ENCODE data around the gene MYO5C. TPM values are rescaled to one million over a fixed set of nuclear protein-coding genes. Genes with fewer than 3 reads are reported as not detected.
A peak's percentile ranks its signal among the peaks of the same experiment; 100 is the strongest.

Gene MYO5C
- total RNA-seq, 1 donor from 2014 or later = 4.5 TPM

DNA sequence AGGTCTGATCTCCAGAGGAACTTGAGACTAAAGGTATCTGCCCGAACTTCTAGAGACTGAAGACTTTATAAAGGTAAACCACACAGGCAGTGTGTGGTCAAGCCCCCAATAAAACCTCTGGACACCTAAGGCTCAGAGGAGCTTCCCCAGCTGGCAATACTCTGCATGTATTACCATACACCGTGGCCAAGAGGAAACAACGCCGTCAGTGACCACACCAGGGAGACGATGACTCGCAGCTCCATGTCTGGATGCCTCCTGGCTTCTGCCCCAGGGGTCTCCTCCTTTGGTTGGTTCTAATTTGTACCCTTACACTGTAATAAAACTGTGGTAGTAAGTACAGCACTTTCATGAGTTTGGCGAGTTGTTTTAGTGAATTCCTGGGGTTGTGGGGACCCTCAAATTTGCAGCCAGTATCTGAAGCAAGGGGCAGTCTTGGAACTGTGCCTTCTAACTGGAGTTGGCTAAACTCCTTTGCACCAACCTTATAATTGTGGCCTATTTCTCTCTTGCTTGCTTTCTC is 150.9 kb downstream of the MYO5C start:
- H3K36me3 Mint-ChIP-seq (ENCODE audit: low read depth, unreplicated experiment) = peaks cover 23% of the 10 kb centered on the region
- H3K9me3 Mint-ChIP-seq (ENCODE audit: unreplicated experiment) = peaks cover 9% of the 10 kb centered on the region
- H3K4me1 Mint-ChIP-seq (ENCODE audit: low read depth, unreplicated experiment) = peaks cover 31% of the 10 kb centered on the region
- Histone ChIP-seq H3K9me3 (ENCODE audit: insufficient read depth, low read depth, low read length) (no peaks in the 10 kb centered on the region), H3K4me1 (ENCODE audit: insufficient read depth, low read length) (peaks cover 15% of the 10 kb centered on the region), H3K79me2 (ENCODE audit: insufficient read depth, low read length) (no peaks in the 10 kb centered on the region), H4K20me1 (ENCODE audit: insufficient read depth, low read length) (no peaks in the 10 kb centered on the region), H3K9ac (ENCODE audit: low read length) (peak overlapping the region; percentile 16), H3K4me2 (ENCODE audit: low read length) (peak overlapping the region; percentile 40), H3K27me3 (ENCODE audit: insufficient read depth, low read length) (no peaks in the 10 kb centered on the region), H3K4me3 (ENCODE audit: insufficient read depth, low read depth, low read length) (peak overlapping the region; percentile 24), H2AFZ (ENCODE audit: low read depth, low read length) (no peak overlapping the region), H3K36me3 (ENCODE audit: insufficient read depth, low read length) (no peaks in the 10 kb centered on the region), H3K27ac (ENCODE audit: low read depth, low read length) (peak overlapping the region; percentile 59)
- peak overlapping the region; percentile 98 for H3K27ac Mint-ChIP-seq (ENCODE audit: unreplicated experiment)
- DNase-seq (ENCODE audit: low read depth) (peak; percentile 73), FAIRE-seq (no peak)
- no peak for TF ChIP-seq EZH2 (IDR thresholded peaks at IDR 0.05; ENCODE audit: insufficient read depth, low read length)
- TF ChIP-seq, protein P1, sequence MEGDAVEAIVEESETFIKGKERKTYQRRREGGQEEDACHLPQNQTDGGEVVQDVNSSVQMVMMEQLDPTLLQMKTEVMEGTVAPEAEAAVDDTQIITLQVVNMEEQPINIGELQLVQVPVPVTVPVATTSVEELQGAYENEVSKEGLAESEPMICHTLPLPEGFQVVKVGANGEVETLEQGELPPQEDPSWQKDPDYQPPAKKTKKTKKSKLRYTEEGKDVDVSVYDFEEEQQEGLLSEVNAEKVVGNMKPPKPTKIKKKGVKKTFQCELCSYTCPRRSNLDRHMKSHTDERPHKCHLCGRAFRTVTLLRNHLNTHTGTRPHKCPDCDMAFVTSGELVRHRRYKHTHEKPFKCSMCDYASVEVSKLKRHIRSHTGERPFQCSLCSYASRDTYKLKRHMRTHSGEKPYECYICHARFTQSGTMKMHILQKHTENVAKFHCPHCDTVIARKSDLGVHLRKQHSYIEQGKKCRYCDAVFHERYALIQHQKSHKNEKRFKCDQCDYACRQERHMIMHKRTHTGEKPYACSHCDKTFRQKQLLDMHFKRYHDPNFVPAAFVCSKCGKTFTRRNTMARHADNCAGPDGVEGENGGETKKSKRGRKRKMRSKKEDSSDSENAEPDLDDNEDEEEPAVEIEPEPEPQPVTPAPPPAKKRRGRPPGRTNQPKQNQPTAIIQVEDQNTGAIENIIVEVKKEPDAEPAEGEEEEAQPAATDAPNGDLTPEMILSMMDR (IDR thresholded peaks at IDR 0.05; ENCODE audit: insufficient read depth, low read depth, low read length) = no peak
- peak overlapping the region; percentile 67 for H3K4me3 Mint-ChIP-seq (ENCODE audit: unreplicated experiment)
- H3K27me3 Mint-ChIP-seq (ENCODE audit: low read depth, unreplicated experiment) = no peaks in the 10 kb centered on the region

DNA sequence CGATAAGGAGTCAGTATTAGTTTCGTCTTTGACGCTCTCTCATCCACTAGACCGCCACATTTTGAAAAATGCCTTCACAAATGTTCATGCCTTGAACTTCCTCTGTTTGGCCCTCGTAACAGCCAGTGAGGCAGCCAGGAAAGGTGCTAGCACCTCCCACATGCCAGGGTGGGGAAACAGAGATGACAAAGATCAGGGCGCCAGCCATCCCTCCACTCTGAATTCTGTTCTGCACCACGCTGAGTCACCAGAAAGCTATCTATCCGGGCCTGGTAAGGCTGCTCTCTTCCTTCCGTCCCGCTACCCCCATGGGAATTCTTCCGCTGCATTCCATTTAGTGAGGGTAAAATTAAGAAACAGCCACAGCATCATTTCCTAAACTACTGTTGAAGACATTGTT is 151.7 kb downstream of the MYO5C start:
- Histone ChIP-seq H3K27ac (ENCODE audit: low read depth, low read length) (peak overlapping the region; percentile 70), H3K36me3 (ENCODE audit: insufficient read depth, low read length) (no peaks in the 10 kb centered on the region), H3K79me2 (ENCODE audit: insufficient read depth, low read length) (no peaks in the 10 kb centered on the region), H2AFZ (ENCODE audit: low read depth, low read length) (no peak overlapping the region), H3K9ac (ENCODE audit: low read length) (no peak overlapping the region), H4K20me1 (ENCODE audit: insufficient read depth, low read length) (no peaks in the 10 kb centered on the region), H3K27me3 (ENCODE audit: insufficient read depth, low read length) (no peaks in the 10 kb centered on the region), H3K9me3 (ENCODE audit: insufficient read depth, low read depth, low read length) (no peaks in the 10 kb centered on the region), H3K4me3 (ENCODE audit: insufficient read depth, low read depth, low read length) (no peak overlapping the region), H3K4me2 (ENCODE audit: low read length) (peak overlapping the region; percentile 40), H3K4me1 (ENCODE audit: insufficient read depth, low read length) (peaks cover 15% of the 10 kb centered on the region)
- DNase-seq (ENCODE audit: low read depth) (peak; percentile 88), FAIRE-seq (peak; percentile 29)
- TF ChIP-seq, protein P1 (IDR thresholded peaks at IDR 0.05; ENCODE audit: insufficient read depth, low read depth, low read length) = no peak
- TF ChIP-seq EZH2 (IDR thresholded peaks at IDR 0.05; ENCODE audit: insufficient read depth, low read length) = no peak
- Mint-ChIP-seq H3K4me1 (ENCODE audit: low read depth, unreplicated experiment) (peaks cover 36% of the 10 kb centered on the region), H3K4me3 (ENCODE audit: unreplicated experiment) (peak overlapping the region; percentile 67), H3K36me3 (ENCODE audit: low read depth, unreplicated experiment) (peaks cover 17% of the 10 kb centered on the region), H3K27me3 (ENCODE audit: low read depth, unreplicated experiment) (no peaks in the 10 kb centered on the region), H3K27ac (ENCODE audit: unreplicated experiment) (peak overlapping the region; percentile 98), H3K9me3 (ENCODE audit: unreplicated experiment) (peaks cover 9% of the 10 kb centered on the region)

Small RNA genes lying within 50 kb of the gene (microRNA-seq; reads per million reads assigned to microRNA genes)
- 3.6 reads per million, percentile 11 among the genes with 10 or more reads in this experiment for gene MIR1266

Other genes starting within 250 kb of the MYO5C start
- gene BCL2L10, start 183.0 kb downstream of the MYO5C start, total RNA-seq = not detected in 2 replicates
- gene GNB5, start 104.4 kb downstream of the MYO5C start, total RNA-seq = 25.6 and 27.6 TPM in 2 replicates
- gene MYO5A, start 233.1 kb upstream of the MYO5C start, total RNA-seq = 47.6 and 47.7 TPM in 2 replicates

Measured in astrocyte (in vitro differentiated cells and primary cell).